HepG2 (cell line): ENCODE data around the gene SEPTIN5. TPM values are rescaled to one million over a fixed set of nuclear protein-coding genes. Genes with fewer than 3 reads are reported as not detected.

Source experiments
- BORCS8-MEF2B ChIP-seq: sonication (generic); formaldehyde crosslinking; IDR thresholded peaks from 2 replicates; pipeline ENCODE4 v1.8.0; 2022; ENCODE audit warnings: mild to moderate bottlenecking, missing genetic modification reagents
- CC2D1A ChIP-seq: sonication (generic); formaldehyde crosslinking; IDR thresholded peaks from 2 replicates; pipeline ENCODE4 v1.8.1; 2023; ENCODE audit warnings: mild to moderate bottlenecking, missing genetic modification reagents
- ESRRA ChIP-seq: sonication (generic); formaldehyde crosslinking; IDR thresholded peaks from 2 replicates; pipeline ENCODE4 v1.5.1; 2020; ENCODE audit warnings: mild to moderate bottlenecking, low read depth, missing genetic modification reagents
- FOXC1 ChIP-seq: sonication (generic); formaldehyde crosslinking; IDR thresholded peaks from 2 replicates; pipeline ENCODE4 v1.8.0; 2022; ENCODE audit warnings: mild to moderate bottlenecking, missing genetic modification reagents, borderline replicate concordance
- GABPA ChIP-seq, 2 experiments: IDR thresholded peaks; 2 replicates each; pipeline ENCODE4 v1.6.1; 2011 to 2016; ENCODE audit warnings: low read depth in 2 of 2, low read length in 1 of 2, missing biosample characterization in 1 of 2, missing genetic modification characterization in 1 of 2
- HDAC1 ChIP-seq: sonication (generic); formaldehyde crosslinking; IDR thresholded peaks from 2 replicates; pipeline ENCODE4 v1.5.1; 2020; ENCODE audit warnings: mild to moderate bottlenecking, missing genetic modification reagents
- HDAC2 ChIP-seq: sonication (generic); formaldehyde crosslinking; IDR thresholded peaks from 2 replicates; pipeline ENCODE4 v1.4.0; 2020; ENCODE audit warnings: missing genetic modification reagents
- KLF13 ChIP-seq: sonication (generic); formaldehyde crosslinking; IDR thresholded peaks from 2 replicates; pipeline ENCODE4 v1.4.0; 2020; ENCODE audit warnings: mild to moderate bottlenecking, missing genetic modification reagents
- KLF16 ChIP-seq, 2 experiments: sonication (generic) in 1 of 2; formaldehyde crosslinking in 1 of 2; IDR thresholded peaks; 2 replicates each; pipeline versions ENCODE4 v1.6.1 to v1.8.0; 2016 to 2023; ENCODE audit warnings: missing genetic modification reagents in 2 of 2, missing compliant biosample characterization in 1 of 2
- MIER2 ChIP-seq: IDR thresholded peaks from 2 replicates; pipeline ENCODE4 v1.6.1; 2016; ENCODE audit warnings: missing biosample characterization, missing genetic modification reagents
- PRMT3 ChIP-seq: sonication (generic); formaldehyde crosslinking; IDR thresholded peaks from 2 replicates; pipeline ENCODE4 v1.8.1; 2022; ENCODE audit warnings: low read depth, mild to moderate bottlenecking, moderate library complexity, missing genetic modification reagents, borderline replicate concordance
- RNF2 ChIP-seq: fragments of 450-650 bp; conservative IDR thresholded peaks from 2 replicates; pipeline ENCODE4 v1.6.1; 2016; ENCODE audit warnings: low read depth
- SALL1 ChIP-seq: sonication (generic); formaldehyde crosslinking; IDR thresholded peaks from 2 replicates; pipeline ENCODE4 v1.8.0; 2022; ENCODE audit warnings: mild to moderate bottlenecking, missing genetic modification reagents
- SALL2 ChIP-seq: sonication (generic); formaldehyde crosslinking; IDR thresholded peaks from 2 replicates; pipeline ENCODE4 v1.8.1; 2023; ENCODE audit warnings: mild to moderate bottlenecking, missing genetic modification reagents, inconsistent platforms
- SPEN ChIP-seq: sonication (generic); formaldehyde crosslinking; IDR thresholded peaks from 2 replicates; pipeline ENCODE4 v1.5.1; 2020; ENCODE audit warnings: low read depth, mild to moderate bottlenecking, missing genetic modification reagents
- ZNF530 ChIP-seq: sonication (generic); formaldehyde crosslinking; IDR thresholded peaks from 2 replicates; pipeline ENCODE4 v1.5.0; 2020; ENCODE audit warnings: low read depth, mild to moderate bottlenecking, missing genetic modification reagents
- ZNF556 ChIP-seq: sonication (generic); formaldehyde crosslinking; IDR thresholded peaks from 2 replicates; pipeline ENCODE4 v1.4.0; 2020; ENCODE audit warnings: mild to moderate bottlenecking, missing genetic modification reagents, borderline replicate concordance
- ZNF619 ChIP-seq: sonication (generic); formaldehyde crosslinking; IDR thresholded peaks from 2 replicates; pipeline ENCODE4 v1.4.0; 2020; ENCODE audit warnings: mild to moderate bottlenecking, missing genetic modification reagents
- ZSCAN12 ChIP-seq: sonication (generic); formaldehyde crosslinking; IDR thresholded peaks from 2 replicates; pipeline ENCODE4 v1.9.0; 2021; ENCODE audit warnings: mild to moderate bottlenecking, missing genetic modification reagents
- polyA plus RNA-seq, 8 experiments: library from polyadenylated mRNA; depleted of rRNA in 3 of 8; stranded (reverse) in 7 of 8; unstranded in 1 of 8; fragments of >200 nt; fragmentation: Illumina TruSeq in 4 of 8; extraction: Trizol in 4 of 8; gene quantifications; 2 replicates each; pipeline versions ENCODE4 v1.2.1 to v1.2.3, GENCODE V29; 2011 to 2016; ENCODE audit warnings: low read depth in 4 of 8, missing spikeins in 1 of 8, mixed read lengths in 1 of 8; ENCODE audit not compliant: insufficient read depth in 1 of 8
- total RNA-seq, 5 experiments: library from RNA; depleted of rRNA; stranded (reverse); fragments of >200 nt; fragmentation: Illumina TruSeq; extraction: Trizol; gene quantifications; 2 replicates each; pipeline ENCODE4 v1.2.3, GENCODE V29; 2016; ENCODE audit warnings: low read depth in 1 of 5
- TF ChIP-seq, protein P1 (sequence below): sonication (generic); formaldehyde crosslinking; IDR thresholded peaks from 2 replicates; pipeline ENCODE4 v1.9.0; 2022; ENCODE audit warnings: low read depth, missing genetic modification reagents
- TF ChIP-seq, protein P2 (sequence below): sonication (generic); formaldehyde crosslinking; IDR thresholded peaks from 2 replicates; pipeline ENCODE4 v1.4.0; 2020; ENCODE audit warnings: missing genetic modification reagents
- TF ChIP-seq, protein P3 (sequence below): sonication (generic); formaldehyde crosslinking; IDR thresholded peaks from 2 replicates; pipeline ENCODE4 v1.4.0; 2020; ENCODE audit warnings: missing genetic modification reagents
- TF ChIP-seq, protein P4 (sequence below): sonication (generic); formaldehyde crosslinking; IDR thresholded peaks from 2 replicates; pipeline ENCODE4 v1.4.0; 2020; ENCODE audit warnings: mild to moderate bottlenecking, missing genetic modification reagents

The SEPTIN5 gene
- total and polyA plus RNA-seq, 2 of the 13 experiments (the other 11 are each of a cell fraction or from before 2014, with no cell fraction given) = 0.33 TPM; not detected in 1

DNA sequence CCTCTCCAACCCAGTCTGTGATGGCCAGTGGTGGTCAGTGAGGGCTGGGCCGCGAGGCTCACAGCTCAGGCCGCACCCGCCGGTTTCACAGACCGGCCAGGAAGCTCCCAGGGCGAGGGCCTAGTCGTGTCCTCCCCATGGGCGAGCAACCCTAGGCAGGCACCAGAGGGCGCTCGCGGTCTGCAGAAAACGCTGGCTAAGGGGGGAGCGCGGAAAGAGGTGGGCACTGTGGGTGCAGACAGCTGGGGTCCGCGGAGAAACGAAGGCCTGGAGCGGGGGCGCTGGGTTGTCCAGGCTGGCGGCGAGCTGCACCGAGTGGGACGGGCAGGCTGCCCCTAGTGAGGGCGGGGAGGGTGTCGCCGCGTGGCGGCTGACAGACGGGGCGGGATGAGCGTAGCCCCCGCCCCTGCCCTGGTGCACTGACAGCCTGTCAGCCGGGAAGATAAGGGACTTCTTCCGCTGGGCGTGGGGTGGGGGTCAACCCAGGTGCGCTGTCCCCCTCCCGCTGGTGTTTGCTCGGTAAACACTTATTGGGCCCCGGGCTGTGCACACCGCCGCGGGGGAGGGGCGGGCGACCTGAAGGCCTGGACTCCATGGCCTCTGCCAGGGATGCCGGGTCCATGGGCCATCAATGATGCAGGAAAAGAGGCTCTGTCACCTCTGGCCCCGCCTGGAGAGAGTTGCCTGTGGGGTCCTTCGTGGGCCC lies 16.5 kb downstream of the SEPTIN5 start (continued):
- TF ChIP-seq KLF13 (peak; percentile 36; the same call in 1 of the 2 replicates), SALL2 (0 out of 2 replicates have a peak, but pooled peaks have one; percentile 47), GABPA (IDR thresholded peaks at IDR 0.05; ENCODE audit: low read depth, low read length) (peak; percentile 37), GABPA (CRISPR knock-in tag; IDR thresholded peaks at IDR 0.05; ENCODE audit: low read depth) (peak; percentile 61; the same call in 1 of the 2 replicates), HDAC1 (CRISPR knock-in tag) (peak; percentile 90), CC2D1A (CRISPR knock-in tag) (no peak), SPEN (peak; percentile 28; the same call in 1 of the 2 replicates), MIER2 (CRISPR knock-in tag) (peak; percentile 55; the same call in 1 of the 2 replicates), ZNF619 (CRISPR knock-in tag) (peak; percentile 91), FOXC1 (CRISPR knock-in tag) (peak; percentile 83), ZNF530 (CRISPR knock-in tag) (no peak), SALL1 (CRISPR knock-in tag) (peak; percentile 85), ESRRA (0 out of 2 replicates have a peak, but pooled peaks have one; percentile 31), BORCS8-MEF2B (CRISPR knock-in tag) (0 out of 2 replicates have a peak, but pooled peaks have one; percentile 3), HDAC2 (CRISPR knock-in tag) (peak; percentile 87), ZSCAN12 (CRISPR knock-in tag) (no peak), PRMT3 (0 out of 2 replicates have a peak, but pooled peaks have one; percentile 42), ZNF556 (CRISPR knock-in tag) (peak; percentile 91; the same call in 1 of the 2 replicates), RNF2 (peak; percentile 63; the same call in 1 of the 2 replicates), KLF16 (CRISPR knock-in tag; IDR thresholded peaks at IDR 0.05) (peak in 1 of 2 experiments; percentile 70; a peak in 1 of 4 replicates)
- TF ChIP-seq, protein P1, sequence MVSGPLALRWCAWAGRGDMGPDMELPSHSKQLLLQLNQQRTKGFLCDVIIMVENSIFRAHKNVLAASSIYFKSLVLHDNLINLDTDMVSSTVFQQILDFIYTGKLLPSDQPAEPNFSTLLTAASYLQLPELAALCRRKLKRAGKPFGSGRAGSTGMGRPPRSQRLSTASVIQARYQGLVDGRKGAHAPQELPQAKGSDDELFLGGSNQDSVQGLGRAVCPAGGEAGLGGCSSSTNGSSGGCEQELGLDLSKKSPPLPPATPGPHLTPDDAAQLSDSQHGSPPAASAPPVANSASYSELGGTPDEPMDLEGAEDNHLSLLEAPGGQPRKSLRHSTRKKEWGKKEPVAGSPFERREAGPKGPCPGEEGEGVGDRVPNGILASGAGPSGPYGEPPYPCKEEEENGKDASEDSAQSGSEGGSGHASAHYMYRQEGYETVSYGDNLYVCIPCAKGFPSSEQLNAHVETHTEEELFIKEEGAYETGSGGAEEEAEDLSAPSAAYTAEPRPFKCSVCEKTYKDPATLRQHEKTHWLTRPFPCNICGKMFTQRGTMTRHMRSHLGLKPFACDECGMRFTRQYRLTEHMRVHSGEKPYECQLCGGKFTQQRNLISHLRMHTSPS = peak; percentile 64; the same call in 1 of the 2 replicates
- TF ChIP-seq, protein P2, sequence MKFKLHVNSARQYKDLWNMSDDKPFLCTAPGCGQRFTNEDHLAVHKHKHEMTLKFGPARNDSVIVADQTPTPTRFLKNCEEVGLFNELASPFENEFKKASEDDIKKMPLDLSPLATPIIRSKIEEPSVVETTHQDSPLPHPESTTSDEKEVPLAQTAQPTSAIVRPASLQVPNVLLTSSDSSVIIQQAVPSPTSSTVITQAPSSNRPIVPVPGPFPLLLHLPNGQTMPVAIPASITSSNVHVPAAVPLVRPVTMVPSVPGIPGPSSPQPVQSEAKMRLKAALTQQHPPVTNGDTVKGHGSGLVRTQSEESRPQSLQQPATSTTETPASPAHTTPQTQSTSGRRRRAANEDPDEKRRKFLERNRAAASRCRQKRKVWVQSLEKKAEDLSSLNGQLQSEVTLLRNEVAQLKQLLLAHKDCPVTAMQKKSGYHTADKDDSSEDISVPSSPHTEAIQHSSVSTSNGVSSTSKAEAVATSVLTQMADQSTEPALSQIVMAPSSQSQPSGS (CRISPR knock-in tag) = peak; percentile 32; the same call in 1 of the 2 replicates
- TF ChIP-seq, protein P3, sequence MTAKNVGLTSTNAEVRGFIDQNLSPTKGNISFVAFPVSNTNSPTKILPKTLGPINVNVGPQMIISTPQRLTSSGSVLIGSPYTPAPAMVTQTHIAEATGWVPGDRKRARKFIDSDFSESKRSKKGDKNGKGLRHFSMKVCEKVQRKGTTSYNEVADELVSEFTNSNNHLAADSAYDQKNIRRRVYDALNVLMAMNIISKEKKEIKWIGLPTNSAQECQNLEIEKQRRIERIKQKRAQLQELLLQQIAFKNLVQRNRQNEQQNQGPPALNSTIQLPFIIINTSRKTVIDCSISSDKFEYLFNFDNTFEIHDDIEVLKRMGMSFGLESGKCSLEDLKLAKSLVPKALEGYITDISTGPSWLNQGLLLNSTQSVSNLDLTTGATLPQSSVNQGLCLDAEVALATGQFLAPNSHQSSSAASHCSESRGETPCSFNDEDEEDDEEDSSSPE (CRISPR knock-in tag) = peak; percentile 51
- TF ChIP-seq, protein P4, sequence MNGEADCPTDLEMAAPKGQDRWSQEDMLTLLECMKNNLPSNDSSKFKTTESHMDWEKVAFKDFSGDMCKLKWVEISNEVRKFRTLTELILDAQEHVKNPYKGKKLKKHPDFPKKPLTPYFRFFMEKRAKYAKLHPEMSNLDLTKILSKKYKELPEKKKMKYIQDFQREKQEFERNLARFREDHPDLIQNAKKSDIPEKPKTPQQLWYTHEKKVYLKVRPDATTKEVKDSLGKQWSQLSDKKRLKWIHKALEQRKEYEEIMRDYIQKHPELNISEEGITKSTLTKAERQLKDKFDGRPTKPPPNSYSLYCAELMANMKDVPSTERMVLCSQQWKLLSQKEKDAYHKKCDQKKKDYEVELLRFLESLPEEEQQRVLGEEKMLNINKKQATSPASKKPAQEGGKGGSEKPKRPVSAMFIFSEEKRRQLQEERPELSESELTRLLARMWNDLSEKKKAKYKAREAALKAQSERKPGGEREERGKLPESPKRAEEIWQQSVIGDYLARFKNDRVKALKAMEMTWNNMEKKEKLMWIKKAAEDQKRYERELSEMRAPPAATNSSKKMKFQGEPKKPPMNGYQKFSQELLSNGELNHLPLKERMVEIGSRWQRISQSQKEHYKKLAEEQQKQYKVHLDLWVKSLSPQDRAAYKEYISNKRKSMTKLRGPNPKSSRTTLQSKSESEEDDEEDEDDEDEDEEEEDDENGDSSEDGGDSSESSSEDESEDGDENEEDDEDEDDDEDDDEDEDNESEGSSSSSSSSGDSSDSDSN (CRISPR knock-in tag) = peak; percentile 67
